SU-DHL-6 (cell line): Measurements from ENCODE around the gene ANGPTL8.
A peak's percentile ranks its signal among the peaks of the same experiment; 100 is the strongest.

Source experiments
- H2AFZ ChIP-seq: fragments of 200-600 bp; sonication (generic); 2 replicates; pipeline ENCODE4 v1.6.1; 2014; ENCODE audit warnings: low read depth, mild to moderate bottlenecking, moderate library complexity, mixed read lengths, antibody characterized with exemption, low read length; ENCODE audit not compliant: severe bottlenecking
- H3F3A ChIP-seq: fragments of 200-600 bp; shearing (Covaris generic); 2 replicates; pipeline ENCODE4 v1.6.0; 2016; ENCODE audit warnings: antibody characterized with exemption, mild to moderate bottlenecking; ENCODE audit not compliant: insufficient read depth
- H3K27ac ChIP-seq: fragments of 200-600 bp; sonication (generic); 2 replicates; pipeline ENCODE4 v1.5.1; 2016; ENCODE audit warnings: low read depth, mild to moderate bottlenecking, low read length, moderate library complexity, mixed read lengths
- H3K27me3 ChIP-seq: fragments of 200-600 bp; sonication (generic), shearing (Covaris generic); 2 replicates; pipeline ENCODE4 v1.6.0; 2014; ENCODE audit warnings: mild to moderate bottlenecking, low read length
- H3K36me3 ChIP-seq: fragments of 200-600 bp; sonication (generic); 2 replicates; pipeline ENCODE4 v1.6.1; 2014; ENCODE audit warnings: mild to moderate bottlenecking, low read length, mixed read lengths
- H3K4me2 ChIP-seq: fragments of 300-600, 200-600 bp; shearing (Covaris generic), sonication (generic); 2 replicates; pipeline ENCODE4 v1.6.0; 2014; ENCODE audit warnings: low read length, low read depth, mild to moderate bottlenecking; ENCODE audit not compliant: poor library complexity, severe bottlenecking
- H3K4me3 ChIP-seq: fragments of 200-600 bp; sonication (generic); 2 replicates; pipeline ENCODE4 v1.5.1; 2014; ENCODE audit warnings: antibody characterized with exemption, low read length, mild to moderate bottlenecking, mixed read lengths; ENCODE audit not compliant: insufficient read depth, poor library complexity, severe bottlenecking
- H3K79me2 ChIP-seq: fragments of 200-600 bp; sonication (generic); 2 replicates; pipeline ENCODE4 v1.6.1; 2014; ENCODE audit warnings: mild to moderate bottlenecking, low read length, moderate library complexity; ENCODE audit not compliant: insufficient read depth
- H3K9ac ChIP-seq: fragments of 200-600 bp; sonication (generic); 2 replicates; pipeline ENCODE4 v1.7.0; 2014; ENCODE audit warnings: mild to moderate bottlenecking, low read length
- H3K9me2 ChIP-seq: fragments of 200-600 bp; sonication (generic); replicated peaks from 2 replicates; pipeline ENCODE4 v1.6.1; 2014; ENCODE audit warnings: low read length; ENCODE audit not compliant: insufficient read depth
- H3K9me3 ChIP-seq: fragments of 200-600 bp; sonication (generic); 2 replicates; pipeline ENCODE4 v1.6.1; 2014; ENCODE audit warnings: low read length, mixed read lengths; ENCODE audit not compliant: insufficient read depth
- H4K20me1 ChIP-seq: fragments of 200-600 bp; sonication (generic); 2 replicates; pipeline ENCODE4 v1.6.1; 2014; ENCODE audit warnings: low read depth, mild to moderate bottlenecking, antibody characterized with exemption, low read length, moderate library complexity, mixed read lengths
- EZH2phosphoT487 ChIP-seq: fragments of 200-600 bp; sonication (generic), shearing (Covaris generic); conservative IDR thresholded peaks from 2 replicates; pipeline ENCODE4 v1.6.1; 2018; ENCODE audit warnings: mild to moderate bottlenecking, antibody characterized with exemption, low read length, moderate library complexity, mixed read lengths
- TF ChIP-seq, protein P1 (sequence below): fragments of 200-600 bp; sonication (generic); IDR thresholded peaks from one replicate; pipeline ENCODE4 v1.5.1; 2017; ENCODE audit warnings: antibody characterized with exemption, mild to moderate bottlenecking, low read length, moderate library complexity; ENCODE audit not compliant: insufficient read depth, poor library complexity, severe bottlenecking

Gene ANGPTL8, protein sequence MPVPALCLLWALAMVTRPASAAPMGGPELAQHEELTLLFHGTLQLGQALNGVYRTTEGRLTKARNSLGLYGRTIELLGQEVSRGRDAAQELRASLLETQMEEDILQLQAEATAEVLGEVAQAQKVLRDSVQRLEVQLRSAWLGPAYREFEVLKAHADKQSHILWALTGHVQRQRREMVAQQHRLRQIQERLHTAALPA

DNA sequence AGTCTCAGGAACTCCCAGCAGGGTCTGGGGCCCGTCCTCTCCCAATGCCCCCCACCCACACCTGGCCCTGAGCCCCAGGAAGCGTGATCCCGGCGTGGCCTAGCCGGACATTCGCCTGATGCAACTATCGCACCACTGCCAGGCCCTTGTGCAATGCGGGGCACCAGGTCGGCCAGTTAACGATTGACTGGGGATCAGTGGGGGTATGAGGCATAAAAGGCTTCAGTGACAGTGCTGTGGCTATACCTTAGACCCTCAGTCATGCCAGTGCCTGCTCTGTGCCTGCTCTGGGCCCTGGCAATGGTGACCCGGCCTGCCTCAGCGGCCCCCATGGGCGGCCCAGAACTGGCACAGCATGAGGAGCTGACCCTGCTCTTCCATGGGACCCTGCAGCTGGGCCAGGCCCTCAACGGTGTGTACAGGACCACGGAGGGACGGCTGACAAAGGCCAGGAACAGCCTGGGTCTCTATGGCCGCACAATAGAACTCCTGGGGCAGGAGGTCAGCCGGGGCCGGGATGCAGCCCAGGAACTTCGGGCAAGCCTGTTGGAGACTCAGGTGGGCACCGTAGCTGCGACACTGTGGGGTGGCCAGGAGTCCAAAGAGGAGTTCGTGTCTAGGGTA, at the start of gene ANGPTL8:
Gene ANGPTL8, plus strand, starts transcription at position 243 of the 624 bp plus-strand sequence. Its CDS starts 19 bp downstream, at position 262.
- no peaks in the 10 kb centered on the region for H3F3A ChIP-seq
- TF ChIP-seq EZH2phosphoT487, result no peak
- TF ChIP-seq, protein P1, sequence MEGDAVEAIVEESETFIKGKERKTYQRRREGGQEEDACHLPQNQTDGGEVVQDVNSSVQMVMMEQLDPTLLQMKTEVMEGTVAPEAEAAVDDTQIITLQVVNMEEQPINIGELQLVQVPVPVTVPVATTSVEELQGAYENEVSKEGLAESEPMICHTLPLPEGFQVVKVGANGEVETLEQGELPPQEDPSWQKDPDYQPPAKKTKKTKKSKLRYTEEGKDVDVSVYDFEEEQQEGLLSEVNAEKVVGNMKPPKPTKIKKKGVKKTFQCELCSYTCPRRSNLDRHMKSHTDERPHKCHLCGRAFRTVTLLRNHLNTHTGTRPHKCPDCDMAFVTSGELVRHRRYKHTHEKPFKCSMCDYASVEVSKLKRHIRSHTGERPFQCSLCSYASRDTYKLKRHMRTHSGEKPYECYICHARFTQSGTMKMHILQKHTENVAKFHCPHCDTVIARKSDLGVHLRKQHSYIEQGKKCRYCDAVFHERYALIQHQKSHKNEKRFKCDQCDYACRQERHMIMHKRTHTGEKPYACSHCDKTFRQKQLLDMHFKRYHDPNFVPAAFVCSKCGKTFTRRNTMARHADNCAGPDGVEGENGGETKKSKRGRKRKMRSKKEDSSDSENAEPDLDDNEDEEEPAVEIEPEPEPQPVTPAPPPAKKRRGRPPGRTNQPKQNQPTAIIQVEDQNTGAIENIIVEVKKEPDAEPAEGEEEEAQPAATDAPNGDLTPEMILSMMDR, result no peak
- no peak within 1 kb of the TSS for H3K27ac ChIP-seq
- no peaks in the 10 kb centered on the region for H3K27me3 ChIP-seq
- no peak within 1 kb of the TSS for H2AFZ ChIP-seq
- no peaks in the 10 kb centered on the region for H3K36me3 ChIP-seq
- no peaks in the 10 kb centered on the region for H4K20me1 ChIP-seq
- H3K4me2 ChIP-seq, result no peak within 1 kb of the TSS
- H3K4me3 ChIP-seq, result no peak within 1 kb of the TSS
- no peaks in the 10 kb centered on the region for H3K79me2 ChIP-seq
- H3K9me3 ChIP-seq, result no peaks in the 10 kb centered on the region
- no peak within 1 kb of the TSS for H3K9ac ChIP-seq
- no peaks in the 10 kb centered on the region for H3K9me2 ChIP-seq

DNA sequence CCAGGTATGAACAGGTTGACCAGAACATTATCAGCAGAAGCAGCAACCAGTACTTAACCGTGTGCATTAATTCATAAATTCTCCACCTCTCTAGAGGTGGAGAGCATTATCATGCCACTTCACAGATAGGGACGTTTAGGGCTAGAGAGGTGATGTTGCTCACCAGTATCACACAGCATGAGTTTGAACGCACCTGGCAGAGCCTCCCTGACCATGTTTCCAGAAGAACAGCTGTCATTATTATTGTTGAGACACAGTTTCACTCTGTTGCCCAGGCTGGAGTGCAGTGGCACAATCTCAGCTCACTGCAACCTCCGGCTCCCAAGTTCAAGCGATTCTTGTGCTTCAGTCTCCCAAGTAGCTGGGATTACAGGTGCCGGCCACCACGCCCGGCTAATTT, 48.9 kb upstream of the ANGPTL8 start:
- Histone ChIP-seq H3K9me2 (no peaks in the 10 kb centered on the region), H3K9me3 (no peaks in the 10 kb centered on the region), H3K4me2 (no peak overlapping the region), H2AFZ (no peak overlapping the region), H3K27me3 (no peaks in the 10 kb centered on the region), H3K27ac (peak overlapping the region; percentile 31), H3F3A (0 out of 2 replicates have a peak, but pooled peaks cover 4% of the 10 kb centered on the region), H3K9ac (no peak overlapping the region), H4K20me1 (no peaks in the 10 kb centered on the region), H3K4me3 (no peak overlapping the region), H3K36me3 (no peaks in the 10 kb centered on the region), H3K79me2 (no peaks in the 10 kb centered on the region)
- TF ChIP-seq, protein P1, result no peak
- TF ChIP-seq EZH2phosphoT487, result no peak

DNA sequence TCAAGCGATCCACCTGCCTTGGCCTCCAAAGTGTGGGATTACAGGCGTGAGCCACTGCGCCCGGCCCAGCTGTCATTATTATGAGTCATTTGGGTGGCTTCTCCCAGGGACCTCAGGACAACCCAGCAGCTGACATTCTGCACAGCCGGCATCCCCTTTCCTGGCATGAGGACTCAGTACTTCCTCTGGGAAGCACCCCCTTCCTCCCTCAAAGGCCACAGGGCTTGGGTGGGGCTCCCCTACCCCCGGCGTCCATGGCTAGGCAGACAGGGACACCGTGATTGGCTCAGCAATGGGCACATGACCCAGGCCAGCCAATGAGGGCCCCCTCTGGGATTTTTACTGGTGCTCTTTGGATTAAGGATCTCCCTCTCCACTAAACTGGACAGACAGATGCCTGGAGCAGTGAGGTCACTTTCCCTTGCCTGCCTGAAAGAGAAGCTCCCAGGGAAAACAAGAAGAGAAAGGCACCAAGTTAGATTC, 48.1 kb upstream of the ANGPTL8 start:
- peak overlapping the region; percentile 80 for H3K27ac ChIP-seq
- peak overlapping the region; percentile 17; the same call in 1 of the 2 replicates for H3K9ac ChIP-seq
- H3K27me3 ChIP-seq, result no peaks in the 10 kb centered on the region
- no peaks in the 10 kb centered on the region for H3K9me3 ChIP-seq
- no peaks in the 10 kb centered on the region for H3K79me2 ChIP-seq
- H3F3A ChIP-seq, result 0 out of 2 replicates have a peak, but pooled peaks cover 4% of the 10 kb centered on the region
- TF ChIP-seq, protein P1, result no peak
- no peak for TF ChIP-seq EZH2phosphoT487
- H3K36me3 ChIP-seq, result no peaks in the 10 kb centered on the region
- H3K4me2 ChIP-seq, result peak overlapping the region; percentile 54
- H4K20me1 ChIP-seq, result no peaks in the 10 kb centered on the region
- peak overlapping the region; percentile 42 for H2AFZ ChIP-seq
- no peaks in the 10 kb centered on the region for H3K9me2 ChIP-seq
- no peak overlapping the region for H3K4me3 ChIP-seq
